ENCODE measurements around the gene EFNA5.

The EFNA5 gene

DNA sequence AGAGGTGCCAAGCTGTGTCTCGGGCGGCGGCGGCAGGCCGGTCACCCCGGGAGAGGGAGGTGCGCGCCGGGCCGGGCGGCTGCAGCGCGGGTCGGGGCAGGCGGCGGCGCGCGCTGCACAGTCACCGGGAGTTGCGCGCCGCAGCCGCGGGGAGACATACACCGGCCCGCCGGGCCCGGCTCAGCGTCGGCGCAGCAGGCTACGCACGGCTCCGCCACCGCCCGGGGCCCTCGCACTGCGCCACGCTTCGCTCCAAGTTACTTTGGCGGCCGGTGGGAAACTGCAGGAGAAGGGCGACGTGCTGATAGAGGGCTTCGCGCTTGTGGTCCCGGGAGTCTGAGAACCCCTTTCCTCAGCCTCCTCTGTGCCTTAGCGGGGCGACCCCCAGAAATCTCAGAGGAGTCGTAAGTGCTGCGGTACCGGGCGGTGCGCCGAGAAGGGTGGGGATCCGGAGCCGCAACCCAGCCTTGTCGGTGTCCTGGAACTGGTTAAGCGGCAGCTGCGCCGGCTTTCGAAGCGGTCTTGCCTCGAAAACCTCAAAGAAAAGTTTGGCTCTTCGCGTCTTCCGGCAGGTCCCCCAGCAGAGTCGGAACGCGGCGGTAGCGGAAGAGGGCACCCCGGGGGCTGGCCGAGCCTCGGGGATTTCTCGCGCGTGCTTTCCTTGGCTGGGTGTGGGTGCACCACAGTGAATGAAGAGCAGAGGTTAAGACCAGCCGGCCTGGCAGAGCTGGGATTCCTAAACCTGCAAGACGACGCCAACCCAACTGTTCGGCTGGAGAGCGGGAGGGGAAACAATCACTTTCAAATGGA is at the start of gene EFNA5:
Gene EFNA5, minus strand, starts transcription at position 6 of the 810 bp plus-strand sequence.
- H3K4me3 ChIP-seq (replicated peaks; ENCODE audit: low read depth, low read length) = peak within 1 kb of the TSS; percentile 30
- TF ChIP-seq, protein P1, sequence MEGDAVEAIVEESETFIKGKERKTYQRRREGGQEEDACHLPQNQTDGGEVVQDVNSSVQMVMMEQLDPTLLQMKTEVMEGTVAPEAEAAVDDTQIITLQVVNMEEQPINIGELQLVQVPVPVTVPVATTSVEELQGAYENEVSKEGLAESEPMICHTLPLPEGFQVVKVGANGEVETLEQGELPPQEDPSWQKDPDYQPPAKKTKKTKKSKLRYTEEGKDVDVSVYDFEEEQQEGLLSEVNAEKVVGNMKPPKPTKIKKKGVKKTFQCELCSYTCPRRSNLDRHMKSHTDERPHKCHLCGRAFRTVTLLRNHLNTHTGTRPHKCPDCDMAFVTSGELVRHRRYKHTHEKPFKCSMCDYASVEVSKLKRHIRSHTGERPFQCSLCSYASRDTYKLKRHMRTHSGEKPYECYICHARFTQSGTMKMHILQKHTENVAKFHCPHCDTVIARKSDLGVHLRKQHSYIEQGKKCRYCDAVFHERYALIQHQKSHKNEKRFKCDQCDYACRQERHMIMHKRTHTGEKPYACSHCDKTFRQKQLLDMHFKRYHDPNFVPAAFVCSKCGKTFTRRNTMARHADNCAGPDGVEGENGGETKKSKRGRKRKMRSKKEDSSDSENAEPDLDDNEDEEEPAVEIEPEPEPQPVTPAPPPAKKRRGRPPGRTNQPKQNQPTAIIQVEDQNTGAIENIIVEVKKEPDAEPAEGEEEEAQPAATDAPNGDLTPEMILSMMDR (IDR thresholded peaks at IDR 0.05; ENCODE audit: low read depth, low read length, missing control alignments) = no peak
- DNase-seq (ENCODE audit: extremely low read depth, low read depth) = no peak

GRCh38 chr5:107719034-107719606 is 48.4 kb upstream of the EFNA5 start:
- no peak overlapping the region for H3K4me3 ChIP-seq (replicated peaks; ENCODE audit: low read depth, low read length)
- TF ChIP-seq, protein P1 (IDR thresholded peaks at IDR 0.05; ENCODE audit: low read depth, low read length, missing control alignments) = no peak
- no peak for DNase-seq (ENCODE audit: extremely low read depth, low read depth)

- TF ChIP-seq, protein P1 (IDR thresholded peaks at IDR 0.05; ENCODE audit: low read depth, low read length, missing control alignments) = no peak
- DNase-seq (ENCODE audit: extremely low read depth, low read depth) = no peak
- no peak overlapping the region for H3K4me3 ChIP-seq (replicated peaks; ENCODE audit: low read depth, low read length)
Observed at GRCh38 chr5:107717816-107718215, 47.1 kb upstream of the EFNA5 start.

GRCh38 chr5:107713228-107713627 is 42.5 kb upstream of the EFNA5 start:
- no peak overlapping the region for H3K4me3 ChIP-seq (replicated peaks; ENCODE audit: low read depth, low read length)
- DNase-seq (ENCODE audit: extremely low read depth, low read depth) = no peak
- TF ChIP-seq, protein P1 (IDR thresholded peaks at IDR 0.05; ENCODE audit: low read depth, low read length, missing control alignments) = no peak

DNA sequence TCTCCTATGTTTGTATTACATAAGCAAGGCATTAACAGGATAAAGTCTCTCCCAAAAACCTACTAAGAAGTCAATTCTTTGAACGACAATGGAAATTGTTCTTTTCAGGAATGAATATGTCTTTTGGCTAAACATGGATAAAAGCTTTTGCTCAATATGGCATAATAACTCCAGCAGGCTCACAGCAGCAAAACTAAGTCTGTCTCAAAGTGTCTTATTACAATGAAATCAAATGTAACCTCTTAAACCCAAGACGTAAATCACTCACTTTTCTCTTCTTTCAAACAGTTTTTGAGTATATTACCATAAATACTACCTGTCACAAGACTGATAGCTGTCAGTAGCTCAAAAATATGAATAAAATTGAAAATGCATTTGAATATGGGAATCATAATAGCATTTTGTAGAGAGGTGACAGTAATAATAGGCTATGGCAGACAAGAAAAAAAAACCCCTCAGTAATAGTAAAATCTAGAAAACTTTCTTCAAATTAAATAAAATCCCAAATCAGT is 41.7 kb upstream of the EFNA5 start:
- DNase-seq (ENCODE audit: extremely low read depth, low read depth) = no peak
- TF ChIP-seq, protein P1 (IDR thresholded peaks at IDR 0.05; ENCODE audit: low read depth, low read length, missing control alignments) = no peak
- no peak overlapping the region for H3K4me3 ChIP-seq (replicated peaks; ENCODE audit: low read depth, low read length)

- no peak for DNase-seq (ENCODE audit: extremely low read depth, low read depth)
- H3K4me3 ChIP-seq (replicated peaks; ENCODE audit: low read depth, low read length) = no peak overlapping the region
- TF ChIP-seq, protein P1 (IDR thresholded peaks at IDR 0.05; ENCODE audit: low read depth, low read length, missing control alignments) = no peak
Observed at GRCh38 chr5:107705402-107706014, 34.8 kb upstream of the EFNA5 start.
